ENCODE results near the gene OPCML. TPM values are rescaled to one million over a fixed set of nuclear protein-coding genes. Genes with fewer than 3 reads are reported as not detected.

OPCML gene
- polyA plus RNA-seq, 1 donor from 2014 or later = not detected

DNA sequence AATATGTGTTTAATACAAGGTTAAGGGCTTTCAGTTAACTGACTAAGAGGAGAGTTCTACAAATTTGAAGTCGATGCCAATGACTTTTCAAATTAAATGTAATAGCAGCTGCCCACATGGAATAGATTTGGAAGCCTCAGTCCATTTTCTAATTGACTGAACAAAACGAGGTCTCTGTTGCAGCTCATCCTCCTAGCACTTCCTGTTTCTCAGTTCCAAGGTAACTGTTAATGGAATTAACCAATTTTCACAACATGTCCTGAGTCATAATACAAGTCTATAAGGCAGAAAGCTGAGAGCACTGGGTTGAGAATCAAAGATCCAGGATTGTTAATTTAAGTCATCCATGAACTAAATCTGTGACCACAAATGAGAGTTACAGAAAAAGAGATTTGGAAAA lies 177.2 kb downstream of the OPCML start:
- no peaks in the 10 kb centered on the region for H3K27me3 Mint-ChIP-seq
- H3K4me3 Mint-ChIP-seq = no peak overlapping the region
- peaks cover 4% of the 10 kb centered on the region for H3K36me3 Mint-ChIP-seq
- no peak overlapping the region for H3K27ac Mint-ChIP-seq
- peaks cover 0 to 5% (median 3%) of the 10 kb centered on the region in 3 donors for H3K9me3 Mint-ChIP-seq
- peaks cover 0 to 2% (median 0%) of the 10 kb centered on the region in 3 donors for H3K4me1 Mint-ChIP-seq

DNA sequence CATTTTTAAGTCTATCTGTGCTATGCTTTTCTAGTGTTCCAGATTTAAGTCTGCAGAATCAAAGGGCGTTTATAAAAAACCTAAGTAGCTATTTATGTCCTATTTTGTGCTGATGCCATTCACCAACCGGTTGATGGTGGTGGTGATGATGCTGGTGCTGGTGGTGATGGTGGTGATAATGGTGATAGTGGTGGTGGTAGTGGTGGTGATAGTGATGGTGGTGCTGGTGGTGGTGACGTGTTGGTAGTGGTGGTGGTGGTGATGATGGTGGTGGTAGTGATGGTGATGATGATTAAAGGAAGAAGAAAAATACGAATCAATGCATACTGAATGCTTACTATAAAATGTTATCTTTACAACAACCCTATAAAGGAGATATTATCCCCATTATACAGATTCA lies 178.2 kb downstream of the OPCML start:
- H3K36me3 Mint-ChIP-seq = peaks cover 2% of the 10 kb centered on the region
- H3K27me3 Mint-ChIP-seq = no peaks in the 10 kb centered on the region
- H3K4me3 Mint-ChIP-seq = no peak overlapping the region
- H3K27ac Mint-ChIP-seq = no peak overlapping the region
- no peaks in the 10 kb centered on the region for H3K4me1 Mint-ChIP-seq
- H3K9me3 Mint-ChIP-seq = peaks cover 0 to 3% (median 3%) of the 10 kb centered on the region in 3 donors

DNA sequence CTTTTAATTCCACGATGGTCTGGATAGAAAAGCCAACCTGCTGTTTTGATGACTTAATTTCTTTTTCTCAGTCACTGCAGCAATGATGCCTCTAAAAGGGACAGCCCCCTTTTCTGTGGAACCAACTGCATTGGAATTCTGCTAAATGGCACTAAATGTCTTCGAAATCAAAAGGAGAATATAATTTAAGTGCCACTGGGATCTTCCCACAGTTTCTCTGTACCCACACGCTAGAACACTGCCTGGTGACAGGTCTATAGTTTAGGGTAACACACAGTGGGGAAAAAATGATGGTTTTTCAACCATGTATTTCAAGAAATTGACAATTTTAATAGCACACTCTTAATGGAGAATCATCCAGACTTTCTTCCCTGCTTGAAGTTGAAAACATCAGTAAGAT lies 182.3 kb downstream of the OPCML start:
- Mint-ChIP-seq H3K9me3 (peaks cover 0 to 8% (median 3%) of the 10 kb centered on the region in 3 donors), H3K4me3 (no peak overlapping the region), H3K27me3 (no peaks in the 10 kb centered on the region), H3K36me3 (no peaks in the 10 kb centered on the region), H3K27ac (no peak overlapping the region), H3K4me1 (no peaks in the 10 kb centered on the region)

DNA sequence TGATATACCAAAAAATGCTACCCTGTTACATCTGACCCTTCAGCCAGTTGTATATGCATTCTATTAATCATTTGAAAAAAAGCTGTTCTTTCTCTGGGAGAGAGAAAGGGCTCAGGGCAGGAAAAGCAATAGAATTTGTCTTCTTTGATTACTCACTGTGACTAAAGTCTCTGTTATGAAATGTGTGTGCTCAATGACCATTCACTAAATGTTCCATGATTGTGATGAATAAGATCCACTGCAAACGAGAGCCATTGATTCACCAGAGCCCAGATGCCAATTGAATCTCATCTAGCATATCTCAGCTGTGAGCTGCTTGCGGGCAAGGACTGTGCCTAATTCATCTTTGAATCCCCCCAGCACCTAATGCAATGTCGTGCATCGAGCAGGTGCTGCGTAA lies 184.3 kb downstream of the OPCML start:
- H3K4me3 Mint-ChIP-seq = no peak overlapping the region
- peaks cover 0 to 7% (median 4%) of the 10 kb centered on the region in 3 donors for H3K9me3 Mint-ChIP-seq
- H3K27me3 Mint-ChIP-seq = no peaks in the 10 kb centered on the region
- no peaks in the 10 kb centered on the region for H3K4me1 Mint-ChIP-seq
- peaks cover 2% of the 10 kb centered on the region for H3K36me3 Mint-ChIP-seq
- H3K27ac Mint-ChIP-seq = no peak overlapping the region

DNA sequence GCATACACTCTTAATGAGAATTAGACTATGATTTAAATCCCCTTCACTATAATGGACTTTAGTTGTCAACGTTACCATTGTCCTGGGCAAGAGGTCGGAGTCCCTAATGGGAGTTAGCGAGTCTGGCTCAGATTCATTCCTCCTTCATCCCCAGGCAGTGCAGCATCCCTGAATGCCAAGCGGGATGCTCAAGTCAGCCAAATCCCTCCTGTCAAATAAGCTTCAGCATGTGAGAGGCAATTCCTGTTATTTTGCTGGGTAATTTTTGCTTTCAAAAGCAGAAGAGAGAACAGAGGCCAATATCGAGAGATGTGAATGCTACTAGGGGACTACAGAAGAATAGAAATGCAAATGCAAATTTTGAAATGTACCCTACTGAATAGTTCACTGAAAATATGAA lies 186.2 kb downstream of the OPCML start:
- peaks cover 2% of the 10 kb centered on the region for H3K36me3 Mint-ChIP-seq
- H3K4me1 Mint-ChIP-seq = no peaks in the 10 kb centered on the region
- H3K27ac Mint-ChIP-seq = no peak overlapping the region
- H3K9me3 Mint-ChIP-seq = peaks cover 0 to 5% (median 4%) of the 10 kb centered on the region in 3 donors
- H3K27me3 Mint-ChIP-seq = no peaks in the 10 kb centered on the region
- H3K4me3 Mint-ChIP-seq = no peak overlapping the region

DNA sequence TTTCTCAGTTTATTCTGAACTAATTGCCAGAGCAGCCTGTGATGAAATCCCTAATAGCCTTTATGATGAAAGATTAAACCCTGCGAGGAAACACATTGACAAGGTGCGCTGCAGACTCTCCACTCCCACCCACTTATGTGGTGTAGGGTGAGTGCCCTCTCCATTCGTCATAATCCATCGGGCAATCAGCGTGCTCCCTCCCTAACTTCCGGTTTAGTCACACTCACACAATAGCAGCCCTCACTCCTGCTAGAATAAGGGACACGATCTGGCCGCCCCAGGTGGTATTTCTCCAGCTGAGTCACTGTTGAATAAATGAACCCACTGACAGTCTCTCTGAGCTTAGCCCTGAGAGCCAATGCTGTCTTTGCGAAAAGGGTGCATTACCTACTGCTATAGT lies 188.3 kb downstream of the OPCML start:
- Mint-ChIP-seq H3K27ac (no peak overlapping the region), H3K36me3 (peaks cover 2% of the 10 kb centered on the region), H3K27me3 (no peaks in the 10 kb centered on the region), H3K4me1 (no peaks in the 10 kb centered on the region), H3K4me3 (no peak overlapping the region), H3K9me3 (peaks cover 0 to 5% (median 4%) of the 10 kb centered on the region in 3 donors)

DNA sequence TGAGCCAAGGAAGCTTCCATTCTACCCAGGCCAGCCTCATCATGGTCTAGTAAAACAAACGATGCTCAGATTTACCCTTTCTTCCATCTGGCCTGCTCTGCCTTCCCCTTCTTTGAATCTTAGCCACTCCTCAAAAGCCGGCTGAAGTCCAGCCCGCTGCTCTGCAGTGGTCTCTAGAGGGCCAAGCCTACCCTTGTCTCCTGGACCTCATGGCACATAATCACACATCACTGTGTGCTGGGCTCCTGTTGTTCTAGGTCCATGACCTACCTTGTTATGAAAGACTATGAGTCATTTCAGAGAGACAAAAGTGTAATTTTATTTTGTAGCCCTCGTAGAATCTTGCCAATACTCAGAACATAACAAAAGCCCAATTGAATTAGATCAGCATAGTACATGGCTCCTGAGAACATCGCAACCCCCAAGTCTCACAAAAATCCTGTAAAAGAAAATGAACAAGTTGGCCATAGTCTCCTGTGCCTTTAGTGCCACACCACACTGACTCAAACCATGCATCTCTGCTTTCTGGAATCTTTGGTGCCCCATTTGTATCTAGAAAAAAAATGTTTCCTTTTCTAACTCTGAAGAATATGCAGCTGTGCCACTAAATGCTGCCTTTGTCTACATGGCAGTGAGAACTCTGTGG lies 192.7 kb downstream of the OPCML start:
- Mint-ChIP-seq H3K4me3 (no peak overlapping the region), H3K27ac (no peak overlapping the region), H3K27me3 (no peaks in the 10 kb centered on the region), H3K36me3 (peaks cover 2% of the 10 kb centered on the region), H3K9me3 (peaks cover 0 to 11% (median 2%) of the 10 kb centered on the region in 3 donors), H3K4me1 (no peaks in the 10 kb centered on the region)

DNA sequence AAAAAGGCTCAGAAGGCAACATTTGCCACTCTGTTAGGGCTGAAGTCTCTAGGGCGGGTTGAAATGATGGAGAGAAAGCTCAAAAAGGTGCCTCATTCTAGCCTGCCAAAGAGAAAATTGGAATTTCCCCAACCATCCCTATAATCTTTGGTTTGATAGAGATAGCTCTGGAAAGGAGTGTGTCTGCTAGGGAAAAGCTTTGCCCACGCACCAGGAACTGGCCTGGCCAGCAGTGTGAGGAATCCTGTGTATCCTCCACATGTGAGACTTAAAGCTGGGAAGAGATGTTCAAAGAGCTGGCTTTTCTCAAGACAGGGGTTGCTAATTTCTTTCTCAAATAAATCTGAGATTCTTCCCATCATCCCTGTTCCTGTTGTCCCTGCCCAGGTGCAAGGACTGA lies 193.7 kb downstream of the OPCML start:
- no peak overlapping the region for H3K4me3 Mint-ChIP-seq
- no peaks in the 10 kb centered on the region for H3K4me1 Mint-ChIP-seq
- no peak overlapping the region for H3K27ac Mint-ChIP-seq
- H3K27me3 Mint-ChIP-seq = no peaks in the 10 kb centered on the region
- H3K36me3 Mint-ChIP-seq = no peaks in the 10 kb centered on the region
- peaks cover 2 to 7% (median 4%) of the 10 kb centered on the region in 3 donors for H3K9me3 Mint-ChIP-seq

DNA sequence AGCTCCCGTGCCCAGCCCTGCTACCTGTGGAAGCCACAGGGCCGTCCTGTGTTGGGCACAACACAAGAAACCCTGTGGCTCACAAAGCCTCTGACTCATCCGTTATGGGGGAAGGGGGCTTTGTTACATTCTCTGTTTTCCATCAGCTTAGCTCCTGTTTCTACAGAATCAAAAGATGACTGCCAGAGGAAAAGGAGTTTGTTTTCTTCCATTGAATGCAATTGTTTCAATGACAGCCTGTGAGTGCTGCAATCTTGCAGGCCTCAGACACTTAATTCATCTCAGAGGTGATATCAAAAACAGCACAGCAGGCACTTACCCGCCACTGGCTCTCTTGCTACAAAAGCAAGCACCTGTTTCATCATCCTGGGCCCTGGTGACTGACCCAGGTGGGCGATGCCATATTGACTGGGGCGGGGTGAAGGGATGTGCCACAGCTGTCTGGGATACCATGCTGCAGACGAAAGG lies 194.3 kb downstream of the OPCML start:
- Mint-ChIP-seq H3K27me3 (no peaks in the 10 kb centered on the region), H3K4me3 (no peak overlapping the region), H3K27ac (no peak overlapping the region), H3K9me3 (peaks cover 4 to 7% (median 5%) of the 10 kb centered on the region in 3 donors), H3K4me1 (no peaks in the 10 kb centered on the region), H3K36me3 (no peaks in the 10 kb centered on the region)

DNA sequence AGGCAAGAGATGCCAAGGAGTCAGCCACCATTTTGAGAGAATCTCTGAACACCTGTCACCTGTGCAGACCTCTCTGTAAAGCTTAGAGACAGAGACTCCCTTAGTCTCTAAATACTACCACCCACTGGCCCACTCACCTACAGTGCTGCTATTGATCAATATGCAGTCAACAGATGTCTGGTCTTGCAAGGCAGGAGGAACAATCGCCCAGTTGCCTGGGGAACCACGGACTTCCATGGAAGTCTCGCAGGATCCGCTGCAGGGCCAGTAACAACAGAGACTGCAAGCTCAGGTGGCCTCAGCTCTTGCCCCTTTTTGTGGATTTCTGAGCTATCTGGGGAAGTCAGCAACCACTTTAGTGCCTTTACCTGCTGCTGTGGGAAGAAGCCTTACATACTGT lies 195.1 kb downstream of the OPCML start:
- no peak overlapping the region for H3K27ac Mint-ChIP-seq
- no peaks in the 10 kb centered on the region for H3K4me1 Mint-ChIP-seq
- no peaks in the 10 kb centered on the region for H3K36me3 Mint-ChIP-seq
- peaks cover 6 to 8% (median 7%) of the 10 kb centered on the region in 3 donors for H3K9me3 Mint-ChIP-seq
- H3K27me3 Mint-ChIP-seq = no peaks in the 10 kb centered on the region
- H3K4me3 Mint-ChIP-seq = no peak overlapping the region

DNA sequence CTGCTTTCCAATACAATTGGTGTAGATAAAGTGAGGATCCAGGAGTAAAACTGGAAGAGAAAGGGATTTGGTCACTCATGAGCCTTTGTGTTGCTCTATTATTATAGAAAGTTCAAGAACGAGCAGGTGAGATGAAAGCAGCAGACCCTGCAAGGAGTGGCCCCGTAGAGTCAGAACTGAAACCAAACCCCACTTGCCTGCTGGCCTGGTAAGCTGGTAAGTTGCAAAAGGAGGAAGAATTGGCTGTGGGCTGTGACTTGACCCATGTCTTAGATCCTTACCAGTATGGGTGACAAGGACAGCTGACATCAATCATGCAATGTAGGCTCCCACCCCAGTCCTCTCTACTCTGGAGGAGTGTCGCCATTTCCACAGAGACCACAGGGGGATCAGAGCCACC lies 201.3 kb downstream of the OPCML start:
- peaks cover 3 to 8% (median 6%) of the 10 kb centered on the region in 3 donors for H3K9me3 Mint-ChIP-seq
- H3K4me3 Mint-ChIP-seq = no peak overlapping the region
- H3K4me1 Mint-ChIP-seq = no peaks in the 10 kb centered on the region
- no peak overlapping the region for H3K27ac Mint-ChIP-seq
- no peaks in the 10 kb centered on the region for H3K27me3 Mint-ChIP-seq
- no peaks in the 10 kb centered on the region for H3K36me3 Mint-ChIP-seq

DNA sequence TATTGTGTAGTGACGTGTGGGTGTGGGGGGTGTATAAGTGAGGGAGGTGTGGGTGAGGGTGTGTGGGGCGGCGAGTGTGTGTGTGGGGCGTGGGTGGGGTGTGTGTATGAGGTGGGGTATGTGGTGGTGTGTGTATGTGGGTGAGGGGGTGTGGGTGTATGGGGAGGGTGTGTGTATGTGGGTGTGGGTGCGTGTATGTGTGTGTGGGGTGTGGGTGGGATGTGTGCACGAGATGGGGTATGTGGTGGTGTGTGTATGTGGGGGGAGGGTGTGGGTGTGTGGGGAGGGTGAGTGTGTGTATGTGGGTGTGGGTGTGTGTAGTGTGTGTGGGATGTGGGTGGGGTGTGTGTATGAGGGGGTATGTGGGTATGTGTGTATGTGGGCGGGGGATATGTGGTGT lies 205.5 kb downstream of the OPCML start:
- H3K27me3 Mint-ChIP-seq = no peaks in the 10 kb centered on the region
- H3K4me3 Mint-ChIP-seq = no peak overlapping the region
- H3K4me1 Mint-ChIP-seq = no peaks in the 10 kb centered on the region
- H3K36me3 Mint-ChIP-seq = no peaks in the 10 kb centered on the region
- H3K27ac Mint-ChIP-seq = no peak overlapping the region
- peaks cover 0 to 2% (median 0%) of the 10 kb centered on the region in 3 donors for H3K9me3 Mint-ChIP-seq

DNA sequence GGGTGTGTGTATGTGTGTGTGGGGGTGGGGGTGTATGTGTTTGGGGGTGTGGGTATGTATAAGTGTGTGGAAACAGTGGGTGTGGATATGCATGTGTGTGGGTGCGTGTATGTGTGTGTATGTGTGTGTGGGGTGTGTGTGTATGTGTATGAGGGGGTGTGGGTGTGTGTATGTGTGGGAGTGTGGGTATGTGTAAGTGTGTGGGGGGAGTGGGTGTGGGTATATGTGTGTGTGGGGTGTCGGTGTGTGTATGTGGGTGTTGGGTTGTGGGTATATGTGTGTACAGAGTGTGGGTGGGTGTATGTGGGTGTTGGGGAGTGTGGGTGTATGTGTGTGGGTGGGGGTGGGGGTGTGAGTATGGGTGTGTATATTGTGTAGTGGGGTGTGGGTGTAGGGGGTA lies 206.0 kb downstream of the OPCML start:
- H3K27ac Mint-ChIP-seq = no peak overlapping the region
- no peaks in the 10 kb centered on the region for H3K36me3 Mint-ChIP-seq
- no peaks in the 10 kb centered on the region for H3K4me1 Mint-ChIP-seq
- peaks cover 0 to 2% (median 1%) of the 10 kb centered on the region in 3 donors for H3K9me3 Mint-ChIP-seq
- H3K27me3 Mint-ChIP-seq = no peaks in the 10 kb centered on the region
- H3K4me3 Mint-ChIP-seq = no peak overlapping the region

DNA sequence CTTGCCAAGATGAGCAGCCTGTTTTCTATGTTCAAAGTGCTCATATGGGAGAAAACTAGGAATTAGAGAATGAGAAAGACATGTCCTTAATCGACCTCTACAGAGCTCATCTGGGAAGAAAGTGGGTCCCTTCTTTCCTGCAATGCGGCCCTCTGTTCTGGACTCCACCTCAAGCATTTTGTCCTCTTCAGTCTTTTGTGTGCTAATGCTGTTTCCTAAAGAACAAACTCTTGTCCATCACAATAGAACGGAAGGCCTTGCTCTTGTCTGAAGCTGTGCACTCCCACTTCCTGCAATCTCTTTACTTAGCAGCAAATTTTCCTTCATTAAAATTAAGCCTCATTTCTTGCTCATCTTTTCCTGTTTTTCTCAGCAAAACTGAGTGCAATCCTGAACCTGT lies 206.6 kb downstream of the OPCML start:
- peaks cover 0 to 3% (median 2%) of the 10 kb centered on the region in 3 donors for H3K9me3 Mint-ChIP-seq

DNA sequence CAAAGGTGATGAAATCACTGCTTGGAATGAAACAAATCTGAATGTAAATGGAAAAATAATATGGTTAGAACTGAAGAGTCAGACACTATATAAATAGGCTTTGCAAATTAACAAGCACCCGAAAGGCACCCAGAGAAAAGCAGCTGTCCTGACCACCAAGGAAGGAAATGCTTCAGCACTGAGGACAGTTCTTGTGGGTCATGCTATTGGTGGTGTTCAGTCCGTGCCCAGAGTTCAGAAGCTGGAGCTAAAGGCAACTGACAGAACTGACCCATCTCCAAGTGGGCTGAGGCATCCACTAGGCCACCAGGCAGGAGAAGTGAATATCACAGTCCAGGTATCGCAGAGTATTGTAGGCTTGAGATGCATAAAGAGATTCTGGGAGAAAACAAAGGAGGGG lies 208.9 kb downstream of the OPCML start:
- Mint-ChIP-seq H3K27ac (no peak overlapping the region), H3K36me3 (no peaks in the 10 kb centered on the region), H3K4me1 (no peaks in the 10 kb centered on the region), H3K9me3 (peaks cover 0 to 3% (median 2%) of the 10 kb centered on the region in 3 donors), H3K4me3 (no peak overlapping the region), H3K27me3 (no peaks in the 10 kb centered on the region)

More for the DNA sequence above, 206.6 kb downstream of the OPCML start:
- Mint-ChIP-seq H3K4me1 (no peaks in the 10 kb centered on the region), H3K27me3 (no peaks in the 10 kb centered on the region), H3K36me3 (no peaks in the 10 kb centered on the region), H3K4me3 (no peak overlapping the region), H3K27ac (no peak overlapping the region)

DNA sequence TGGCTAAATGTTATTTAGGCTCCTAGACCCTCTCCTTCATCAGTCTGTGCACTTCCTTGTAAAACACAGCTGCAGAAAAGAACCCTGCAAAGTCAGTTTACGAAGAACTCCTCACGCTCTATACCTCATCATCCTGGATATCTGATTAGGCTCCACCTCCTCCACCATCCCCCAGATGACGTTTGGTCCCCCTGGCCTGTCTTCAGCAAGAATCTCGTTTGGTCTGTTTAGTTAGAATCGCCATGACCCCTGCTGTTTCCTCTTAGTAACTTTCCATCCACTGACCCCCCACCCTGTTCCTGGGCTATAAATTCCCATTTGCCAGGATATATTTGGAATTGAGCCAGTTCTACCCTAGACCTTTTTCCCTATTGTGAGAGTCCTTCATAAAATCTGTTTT lies 214.1 kb downstream of the OPCML start:
- Mint-ChIP-seq H3K4me3 (no peak overlapping the region), H3K27me3 (no peaks in the 10 kb centered on the region), H3K4me1 (no peaks in the 10 kb centered on the region), H3K27ac (no peak overlapping the region), H3K36me3 (no peaks in the 10 kb centered on the region), H3K9me3 (peaks cover 0 to 9% (median 3%) of the 10 kb centered on the region in 3 donors)
